TTC549 (cell line): ENCODE measurements around the gene KRTAP3-1.
"Not testable (repeated sequence)": the region's sequence is repeated elsewhere in the genome, so short reads cannot be mapped to it uniquely, and the experiment has no call there.

Experiments used
- FAIRE-seq: peaks from 2 replicates; lab custom pipeline; 2012; peaks lifted over from hg19 to GRCh38; lab: Jason Lieb, UNC

The KRTAP3-1 gene

GRCh38 chr17:41015454-41015853 is 6.5 kb upstream of the KRTAP3-1 start:
- no peak for FAIRE-seq

- no peak for FAIRE-seq
Observed at GRCh38 chr17:41013606-41014005, 4.7 kb upstream of the KRTAP3-1 start.

- no peak for FAIRE-seq
Observed at GRCh38 chr17:41013181-41013580, 4.3 kb upstream of the KRTAP3-1 start.

- FAIRE-seq: no peak
Observed at GRCh38 chr17:41012326-41013120, 3.6 kb upstream of the KRTAP3-1 start.

GRCh38 chr17:41010441-41010840 is 1.5 kb upstream of the KRTAP3-1 start:
- no peak for FAIRE-seq

- FAIRE-seq: no peak
Observed at GRCh38 chr17:41009936-41010335, 1.0 kb upstream of the KRTAP3-1 start.

GRCh38 chr17:41009301-41009760 is 403 bp upstream of the KRTAP3-1 start:
- no peak for FAIRE-seq

- no peak for FAIRE-seq
Observed at GRCh38 chr17:41004397-41004796, 4.5 kb downstream of the KRTAP3-1 start.

GRCh38 chr17:41003926-41004325 is 5.0 kb downstream of the KRTAP3-1 start:
- no peak for FAIRE-seq

GRCh38 chr17:41002814-41003213 is 6.1 kb downstream of the KRTAP3-1 start:
- no peak for FAIRE-seq

- FAIRE-seq: no peak
Observed at GRCh38 chr17:41001795-41002194, 7.1 kb downstream of the KRTAP3-1 start.

- FAIRE-seq: not testable (repeated sequence)
Observed at GRCh38 chr17:40999563-40999962, 9.4 kb downstream of the KRTAP3-1 start, which contains the start of gene KRTAP3-2. TSS of gene KRTAP3-2 (minus strand) at chr17:40999906. CDS start at chr17:40999853, 53 bp downstream.

- FAIRE-seq: no peak
Observed at GRCh38 chr17:40997361-40997760, 11.6 kb downstream of the KRTAP3-1 start.

GRCh38 chr17:40996829-40997228 is 12.1 kb downstream of the KRTAP3-1 start:
- FAIRE-seq: no peak

GRCh38 chr17:40995116-40995515 is 13.8 kb downstream of the KRTAP3-1 start:
- no peak for FAIRE-seq

- no peak for FAIRE-seq
Observed at GRCh38 chr17:40993839-40994238, 15.1 kb downstream of the KRTAP3-1 start, which contains the start of gene KRTAP3-3. TSS of gene KRTAP3-3 (minus strand) at chr17:40994164. CDS start at chr17:40994097, 67 bp downstream.

GRCh38 chr17:40993084-40993483 is 15.8 kb downstream of the KRTAP3-1 start:
- FAIRE-seq: no peak

- FAIRE-seq: no peak
Observed at GRCh38 chr17:40992666-40993065, 16.3 kb downstream of the KRTAP3-1 start.

GRCh38 chr17:40986920-40987319 is 22.0 kb downstream of the KRTAP3-1 start:
- FAIRE-seq: no peak

- FAIRE-seq: no peak
Observed at GRCh38 chr17:40984226-40984625, 24.7 kb downstream of the KRTAP3-1 start, which contains the start of gene KRT40. TSS of gene KRT40 (minus strand) at chr17:40984326. CDS start at chr17:40984273, 53 bp downstream.

- no peak for FAIRE-seq
Observed at GRCh38 chr17:40981115-40981514, 27.8 kb downstream of the KRTAP3-1 start.

GRCh38 chr17:40980596-40980995 is 28.3 kb downstream of the KRTAP3-1 start:
- FAIRE-seq: no peak

GRCh38 chr17:40980117-40980516 is 28.8 kb downstream of the KRTAP3-1 start:
- FAIRE-seq: no peak
